ENCODE measurements around the gene NUDCD3.

NUDCD3 gene

GRCh38 chr7:44524811-44525388 lies 34.4 kb upstream of the NUDCD3 start:
- H3K79me2 ChIP-seq (ENCODE audit: insufficient read depth, low read length) = no peaks in the 10 kb centered on the region
- no peaks in the 10 kb centered on the region for H4K20me1 ChIP-seq (ENCODE audit: low read depth, low read length)
- no peak overlapping the region for H3K9ac ChIP-seq (ENCODE audit: low read length)
- H3K9me3 ChIP-seq (ENCODE audit: insufficient read depth, low read length) = no peaks in the 10 kb centered on the region
- no peaks in the 10 kb centered on the region for H3F3A ChIP-seq (ENCODE audit: insufficient read depth)
- no peak for TF ChIP-seq CTCF (IDR thresholded peaks at IDR 0.05; ENCODE audit: insufficient read depth, low read length, poor library complexity, severe bottlenecking)
- TF ChIP-seq EZH2phosphoT487 (conservative IDR thresholded peaks at IDR 0.05; ENCODE audit: low read length) = no peak
- H3K36me3 ChIP-seq (ENCODE audit: low read length) = no peaks in the 10 kb centered on the region
- no peak overlapping the region for H3K4me3 ChIP-seq (ENCODE audit: insufficient read depth, low read length, poor library complexity, severe bottlenecking)
- no peaks in the 10 kb centered on the region for H3K27me3 ChIP-seq (ENCODE audit: low read length)
- no peak overlapping the region for H3K4me2 ChIP-seq (ENCODE audit: low read depth, low read length, poor library complexity, severe bottlenecking)
- no peak overlapping the region for H3K27ac ChIP-seq (ENCODE audit: low read depth, low read length)
- no peak overlapping the region for H2AFZ ChIP-seq (ENCODE audit: low read depth, low read length, severe bottlenecking)
- H3K9me2 ChIP-seq (replicated peaks; ENCODE audit: insufficient read depth, low read length) = no peaks in the 10 kb centered on the region

GRCh38 chr7:44522315-44522714 lies 31.9 kb upstream of the NUDCD3 start:
- Histone ChIP-seq H3K36me3 (ENCODE audit: low read length) (no peaks in the 10 kb centered on the region), H3K27me3 (ENCODE audit: low read length) (no peaks in the 10 kb centered on the region), H3K9ac (ENCODE audit: low read length) (no peak overlapping the region), H3K4me3 (ENCODE audit: insufficient read depth, low read length, poor library complexity, severe bottlenecking) (no peak overlapping the region), H3K9me3 (ENCODE audit: insufficient read depth, low read length) (no peaks in the 10 kb centered on the region), H3K79me2 (ENCODE audit: insufficient read depth, low read length) (no peaks in the 10 kb centered on the region), H3K9me2 (replicated peaks; ENCODE audit: insufficient read depth, low read length) (no peaks in the 10 kb centered on the region), H3K27ac (ENCODE audit: low read depth, low read length) (no peak overlapping the region), H4K20me1 (ENCODE audit: low read depth, low read length) (no peaks in the 10 kb centered on the region), H3F3A (ENCODE audit: insufficient read depth) (no peaks in the 10 kb centered on the region), H3K4me2 (ENCODE audit: low read depth, low read length, poor library complexity, severe bottlenecking) (no peak overlapping the region), H2AFZ (ENCODE audit: low read depth, low read length, severe bottlenecking) (no peak overlapping the region)
- TF ChIP-seq CTCF (IDR thresholded peaks at IDR 0.05; ENCODE audit: insufficient read depth, low read length, poor library complexity, severe bottlenecking) (no peak), EZH2phosphoT487 (conservative IDR thresholded peaks at IDR 0.05; ENCODE audit: low read length) (no peak)

GRCh38 chr7:44521347-44522095 lies 31.1 kb upstream of the NUDCD3 start:
- Histone ChIP-seq H4K20me1 (ENCODE audit: low read depth, low read length) (no peaks in the 10 kb centered on the region), H3K79me2 (ENCODE audit: insufficient read depth, low read length) (no peaks in the 10 kb centered on the region), H2AFZ (ENCODE audit: low read depth, low read length, severe bottlenecking) (no peak overlapping the region), H3K4me2 (ENCODE audit: low read depth, low read length, poor library complexity, severe bottlenecking) (no peak overlapping the region), H3K9me2 (replicated peaks; ENCODE audit: insufficient read depth, low read length) (no peaks in the 10 kb centered on the region), H3K36me3 (ENCODE audit: low read length) (no peaks in the 10 kb centered on the region), H3K9ac (ENCODE audit: low read length) (no peak overlapping the region), H3K27ac (ENCODE audit: low read depth, low read length) (no peak overlapping the region), H3K9me3 (ENCODE audit: insufficient read depth, low read length) (no peaks in the 10 kb centered on the region), H3K27me3 (ENCODE audit: low read length) (no peaks in the 10 kb centered on the region), H3K4me3 (ENCODE audit: insufficient read depth, low read length, poor library complexity, severe bottlenecking) (no peak overlapping the region), H3F3A (ENCODE audit: insufficient read depth) (no peaks in the 10 kb centered on the region)
- TF ChIP-seq CTCF (IDR thresholded peaks at IDR 0.05; ENCODE audit: insufficient read depth, low read length, poor library complexity, severe bottlenecking) (no peak), EZH2phosphoT487 (conservative IDR thresholded peaks at IDR 0.05; ENCODE audit: low read length) (no peak)

Data from SU-DHL-6 (cell line).